ENCODE results near the gene P2RX4. TPM values are rescaled to one million over a fixed set of nuclear protein-coding genes. Genes with fewer than 3 reads are reported as not detected.

P2RX4 gene
- total and polyA plus RNA-seq, 2 donors (not counting 1 experiment from before 2014, with no cell fraction given), result 30.4 to 31.9 TPM

DNA sequence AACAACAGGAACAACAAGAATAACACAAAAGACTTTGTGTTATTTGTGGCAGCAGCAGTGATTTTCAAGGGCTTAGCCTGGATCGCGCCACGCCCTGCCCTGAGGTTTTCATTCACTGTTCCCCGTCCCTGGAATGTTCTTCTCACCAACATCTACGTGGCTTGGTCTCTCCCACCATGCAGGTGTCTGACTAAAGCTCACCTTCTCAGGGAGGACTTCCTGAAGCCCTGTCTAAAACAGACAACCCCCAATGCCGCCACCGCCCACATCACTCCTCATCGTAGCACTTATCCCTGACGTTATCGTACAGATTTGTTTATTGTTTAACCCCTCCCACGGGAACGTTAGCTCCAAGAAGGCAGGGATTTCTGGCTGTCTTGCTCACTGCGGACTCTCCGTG lies 40.4 kb downstream of the P2RX4 start:
- H3K36me3 ChIP-seq (replicated peaks in 1 of 2; ENCODE audit: control extremely low read depth in 1 of 2, control insufficient read depth in 1 of 2, extremely low read depth in 1 of 2, insufficient read depth in 2 of 2, low read length in 1 of 2), result peaks cover 0 to 15% of the 10 kb centered on the region in 2 experiments
- ChIA-PET POLR2A (interaction anchor here (0.5 to 0.6 kb wide), 2 partner anchors 22 to 175 kb away, joined by 6 read pairs; no protein-coding TSS in a partner anchor), CTCF (no interaction called here)
- no peak overlapping the region for H3K4me3 ChIP-seq (ENCODE audit: control extremely low read depth in 1 of 5, extremely low read depth in 1 of 5, insufficient read depth in 1 of 5, low read depth in 2 of 5, low read length in 4 of 5)
- no peaks in the 10 kb centered on the region for H3K27me3 Mint-ChIP-seq
- intact Hi-C loops (cut with micrococcal nuclease), result no loop called here
- H3K27ac ChIP-seq (ENCODE audit: low read length in 2 of 2), result no peak overlapping the region
- no peaks in the 10 kb centered on the region for H4K20me1 ChIP-seq (ENCODE audit: control insufficient read depth, insufficient read depth, low read length, poor library complexity, severe bottlenecking)
- H3K9me3 Mint-ChIP-seq (ENCODE audit: insufficient read depth), result peaks cover 4% of the 10 kb centered on the region
- no peak for ATAC-seq (ENCODE audit: low read depth)
- peaks cover 13% of the 10 kb centered on the region for H3K4me1 Mint-ChIP-seq
- 92% methylated on average over 12 of the region's 14 CpGs for WGBS (ENCODE audit: insufficient coverage)
- TF ChIP-seq, protein P1, sequence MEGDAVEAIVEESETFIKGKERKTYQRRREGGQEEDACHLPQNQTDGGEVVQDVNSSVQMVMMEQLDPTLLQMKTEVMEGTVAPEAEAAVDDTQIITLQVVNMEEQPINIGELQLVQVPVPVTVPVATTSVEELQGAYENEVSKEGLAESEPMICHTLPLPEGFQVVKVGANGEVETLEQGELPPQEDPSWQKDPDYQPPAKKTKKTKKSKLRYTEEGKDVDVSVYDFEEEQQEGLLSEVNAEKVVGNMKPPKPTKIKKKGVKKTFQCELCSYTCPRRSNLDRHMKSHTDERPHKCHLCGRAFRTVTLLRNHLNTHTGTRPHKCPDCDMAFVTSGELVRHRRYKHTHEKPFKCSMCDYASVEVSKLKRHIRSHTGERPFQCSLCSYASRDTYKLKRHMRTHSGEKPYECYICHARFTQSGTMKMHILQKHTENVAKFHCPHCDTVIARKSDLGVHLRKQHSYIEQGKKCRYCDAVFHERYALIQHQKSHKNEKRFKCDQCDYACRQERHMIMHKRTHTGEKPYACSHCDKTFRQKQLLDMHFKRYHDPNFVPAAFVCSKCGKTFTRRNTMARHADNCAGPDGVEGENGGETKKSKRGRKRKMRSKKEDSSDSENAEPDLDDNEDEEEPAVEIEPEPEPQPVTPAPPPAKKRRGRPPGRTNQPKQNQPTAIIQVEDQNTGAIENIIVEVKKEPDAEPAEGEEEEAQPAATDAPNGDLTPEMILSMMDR (IDR thresholded peaks at IDR 0.05), result no peak
- no peak for TF ChIP-seq EZH2 (IDR thresholded peaks at IDR 0.05; ENCODE audit: borderline replicate concordance, insufficient read depth, low read depth, low read length, poor library complexity, severe bottlenecking)
- peak overlapping the region; percentile 10 for H3K27ac Mint-ChIP-seq
- no peak overlapping the region for H3K4me3 Mint-ChIP-seq
- H3K9ac ChIP-seq (ENCODE audit: low read length), result no peak overlapping the region
- DNase-seq, result no peak
- no peaks in the 10 kb centered on the region for H3K27me3 ChIP-seq (replicated peaks in 1 of 4; ENCODE audit: control extremely low read depth in 1 of 4, control insufficient read depth in 3 of 4, insufficient read depth in 4 of 4, low read length in 3 of 4)
- H2AFZ ChIP-seq (ENCODE audit: insufficient read depth, low read depth, low read length, poor library complexity, severe bottlenecking), result no peak overlapping the region
- no peaks in the 10 kb centered on the region for H3K9me3 ChIP-seq (ENCODE audit: control extremely low read depth in 1 of 3, control insufficient read depth in 2 of 3, insufficient read depth in 1 of 3, low read length in 2 of 3)
- peaks cover 11 to 22% of the 10 kb centered on the region in 2 donors for H3K4me1 ChIP-seq (ENCODE audit: control insufficient read depth in 2 of 2, insufficient read depth in 2 of 2, low read length in 2 of 2)
- H3K4me2 ChIP-seq (replicated peaks; ENCODE audit: low read depth, low read length, poor library complexity, severe bottlenecking), result no peak overlapping the region
- H3K79me2 ChIP-seq (ENCODE audit: control insufficient read depth, insufficient read depth, low read length), result no peaks in the 10 kb centered on the region

DNA sequence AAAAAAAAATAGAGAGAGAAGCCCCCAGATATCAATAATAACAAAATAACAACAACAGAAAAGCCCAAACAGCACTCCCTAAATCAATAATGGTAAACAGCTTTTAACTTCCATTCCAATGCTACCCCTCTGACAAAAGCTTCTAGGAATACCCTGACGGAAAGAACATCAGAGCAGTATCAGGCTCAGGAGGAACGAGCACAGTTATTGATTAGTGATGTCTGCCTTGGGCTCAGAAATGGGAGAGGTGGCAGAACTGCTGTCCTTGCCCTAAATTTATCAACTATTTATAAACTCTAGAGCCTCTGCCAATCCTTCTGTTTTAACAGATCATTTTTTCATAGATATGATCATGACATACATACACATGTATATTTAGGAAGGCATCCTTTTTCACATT lies 41.9 kb downstream of the P2RX4 start:
- Mint-ChIP-seq H3K9me3 (ENCODE audit: insufficient read depth) (peaks cover 4% of the 10 kb centered on the region), H3K27me3 (no peaks in the 10 kb centered on the region), H3K4me1 (peaks cover 13% of the 10 kb centered on the region), H3K4me3 (no peak overlapping the region), H3K27ac (peak overlapping the region; percentile 37)
- Histone ChIP-seq H3K27ac (ENCODE audit: low read length in 2 of 2) (no peak overlapping the region), H3K79me2 (ENCODE audit: control insufficient read depth, insufficient read depth, low read length) (no peaks in the 10 kb centered on the region), H3K9me3 (ENCODE audit: control extremely low read depth in 1 of 3, control insufficient read depth in 2 of 3, insufficient read depth in 1 of 3, low read length in 2 of 3) (no peaks in the 10 kb centered on the region), H3K9ac (ENCODE audit: low read length) (no peak overlapping the region), H3K36me3 (replicated peaks in 1 of 2; ENCODE audit: control extremely low read depth in 1 of 2, control insufficient read depth in 1 of 2, extremely low read depth in 1 of 2, insufficient read depth in 2 of 2, low read length in 1 of 2) (peaks cover 0 to 20% of the 10 kb centered on the region in 2 experiments), H4K20me1 (ENCODE audit: control insufficient read depth, insufficient read depth, low read length, poor library complexity, severe bottlenecking) (no peaks in the 10 kb centered on the region), H2AFZ (ENCODE audit: insufficient read depth, low read depth, low read length, poor library complexity, severe bottlenecking) (no peak overlapping the region), H3K27me3 (replicated peaks in 1 of 4; ENCODE audit: control extremely low read depth in 1 of 4, control insufficient read depth in 3 of 4, insufficient read depth in 4 of 4, low read length in 3 of 4) (no peaks in the 10 kb centered on the region), H3K4me2 (replicated peaks; ENCODE audit: low read depth, low read length, poor library complexity, severe bottlenecking) (no peak overlapping the region), H3K4me1 (ENCODE audit: control insufficient read depth in 2 of 2, insufficient read depth in 2 of 2, low read length in 2 of 2) (peaks cover 11 to 22% of the 10 kb centered on the region in 2 donors), H3K4me3 (ENCODE audit: control extremely low read depth in 1 of 5, extremely low read depth in 1 of 5, insufficient read depth in 1 of 5, low read depth in 2 of 5, low read length in 4 of 5) (no peak overlapping the region)
- DNase-seq (no peak), ATAC-seq (ENCODE audit: low read depth) (no peak)
- WGBS (ENCODE audit: insufficient coverage), result no CpG with 5 or more reads among the region's 2 CpGs
- intact Hi-C loops (cut with micrococcal nuclease), result no loop called here
- CTCF ChIA-PET, result interaction anchor here (1.2 kb wide), 1 partner anchor 280 kb away, joined by 4 read pairs; no protein-coding TSS in a partner anchor
- TF ChIP-seq, protein P1 (IDR thresholded peaks at IDR 0.05), result no peak
- TF ChIP-seq EZH2 (IDR thresholded peaks at IDR 0.05; ENCODE audit: borderline replicate concordance, insufficient read depth, low read depth, low read length, poor library complexity, severe bottlenecking), result no peak
- POLR2A ChIA-PET, result interaction anchor here (0.6 kb wide), 1 partner anchor 382 kb away, joined by 3 read pairs; no protein-coding TSS in a partner anchor

All from B cell (primary cell).